HG02943 (cell line): ENCODE results near the gene IL1R2.

Experiments
- ATAC-seq: cut with Tn5 transposase; IDR thresholded peaks from one replicate; pipeline ENCODE4 v1.9.1; 2021; ENCODE audit warnings: mild to moderate bottlenecking, low read depth, moderate library complexity; ENCODE audit not compliant: unreplicated experiment

IL1R2 gene, protein sequence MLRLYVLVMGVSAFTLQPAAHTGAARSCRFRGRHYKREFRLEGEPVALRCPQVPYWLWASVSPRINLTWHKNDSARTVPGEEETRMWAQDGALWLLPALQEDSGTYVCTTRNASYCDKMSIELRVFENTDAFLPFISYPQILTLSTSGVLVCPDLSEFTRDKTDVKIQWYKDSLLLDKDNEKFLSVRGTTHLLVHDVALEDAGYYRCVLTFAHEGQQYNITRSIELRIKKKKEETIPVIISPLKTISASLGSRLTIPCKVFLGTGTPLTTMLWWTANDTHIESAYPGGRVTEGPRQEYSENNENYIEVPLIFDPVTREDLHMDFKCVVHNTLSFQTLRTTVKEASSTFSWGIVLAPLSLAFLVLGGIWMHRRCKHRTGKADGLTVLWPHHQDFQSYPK

DNA sequence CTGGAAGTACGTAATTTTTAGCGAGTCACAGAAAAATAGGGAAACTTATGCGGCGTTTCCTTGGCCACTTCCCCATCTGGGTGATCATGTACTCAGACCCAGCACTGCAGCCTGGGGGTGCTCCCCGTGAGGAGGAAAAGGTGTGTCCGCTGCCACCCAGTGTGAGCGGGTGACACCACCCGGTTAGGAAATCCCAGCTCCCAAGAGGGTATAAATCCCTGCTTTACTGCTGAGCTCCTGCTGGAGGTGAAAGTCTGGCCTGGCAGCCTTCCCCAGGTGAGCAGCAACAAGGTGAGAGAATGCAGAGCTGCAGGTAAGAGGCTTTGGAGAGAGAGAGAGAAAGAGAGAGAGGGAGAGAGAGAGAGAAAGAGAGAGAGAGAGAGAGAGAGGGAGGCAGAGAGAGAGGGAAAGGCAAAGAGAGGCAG is at the start of gene IL1R2:
Gene IL1R2, plus strand, starts transcription at position 240 of the 425 bp plus-strand sequence. CDS start 16,616 bp downstream, outside the sequence.
- ATAC-seq: no peak

DNA sequence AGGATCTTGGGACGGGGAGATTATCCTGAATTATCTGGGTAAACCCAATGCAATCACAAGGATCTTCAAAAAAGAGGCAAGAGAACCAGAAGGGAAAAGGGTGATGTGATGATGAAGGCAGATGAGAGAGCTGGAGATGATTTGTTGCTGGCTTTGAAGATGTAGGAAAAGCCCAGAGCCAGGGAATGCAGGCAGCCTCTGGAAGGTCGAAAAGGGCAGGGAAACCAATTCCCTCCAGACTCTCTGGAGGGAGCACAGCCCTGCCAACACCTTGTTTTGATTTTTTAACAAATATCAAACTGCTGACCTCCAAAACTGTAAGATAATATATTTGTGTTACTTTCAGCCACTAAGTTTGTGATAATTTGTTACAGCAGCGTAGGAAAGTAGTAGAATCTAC is 48.9 kb upstream of the IL1R2 start:
- no peak for ATAC-seq

DNA sequence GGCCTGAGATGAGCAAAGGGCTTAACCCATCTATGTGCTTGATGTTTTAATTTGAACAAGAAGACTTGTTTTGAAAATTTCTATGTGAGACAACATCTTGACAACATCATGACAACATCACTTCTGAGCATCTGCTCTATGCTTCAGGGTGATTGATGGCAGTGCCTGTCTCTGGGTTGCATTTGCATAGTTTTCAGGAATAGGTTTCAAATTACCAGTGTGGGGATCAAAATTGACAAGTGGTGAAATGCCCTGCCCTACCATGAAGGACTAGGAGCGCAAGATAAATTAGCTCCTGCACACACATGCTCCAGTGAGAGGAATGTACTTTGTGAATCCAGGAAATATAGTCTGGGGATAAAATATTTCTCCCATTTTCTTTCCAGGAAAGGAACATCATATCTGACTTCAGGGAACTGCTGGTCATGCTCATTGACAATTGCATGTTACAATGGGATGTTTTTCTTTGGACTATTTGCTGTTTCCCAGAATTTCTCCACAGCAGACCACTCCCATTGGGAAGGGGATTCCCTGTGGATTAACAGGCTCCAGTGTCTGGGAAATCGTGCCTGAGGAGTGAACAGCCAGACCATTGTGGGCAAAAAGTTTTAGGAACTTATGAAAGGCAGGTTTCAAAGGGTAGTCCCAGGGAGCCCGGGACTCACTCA is 45.3 kb upstream of the IL1R2 start:
- ATAC-seq: no peak

DNA sequence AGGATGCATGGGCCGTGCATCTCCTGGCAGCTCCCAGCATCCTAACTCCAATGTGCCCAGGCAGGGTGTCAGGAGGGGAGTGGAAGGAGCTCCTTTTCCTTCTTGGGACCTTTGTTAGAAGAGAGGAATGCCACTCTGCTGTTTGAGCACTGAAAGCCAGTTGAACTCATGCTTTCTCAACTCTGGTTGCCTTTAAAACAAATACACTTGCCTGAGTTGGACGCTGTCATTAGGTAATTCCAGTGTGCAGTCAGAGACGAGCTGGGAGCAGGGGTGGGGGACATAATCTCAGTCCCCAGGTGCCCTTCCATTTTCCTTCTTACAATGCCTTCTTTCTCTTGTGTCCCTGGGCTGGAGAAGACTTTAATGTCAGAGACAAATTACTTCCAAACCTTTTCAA is 44.4 kb upstream of the IL1R2 start:
- no peak for ATAC-seq

DNA sequence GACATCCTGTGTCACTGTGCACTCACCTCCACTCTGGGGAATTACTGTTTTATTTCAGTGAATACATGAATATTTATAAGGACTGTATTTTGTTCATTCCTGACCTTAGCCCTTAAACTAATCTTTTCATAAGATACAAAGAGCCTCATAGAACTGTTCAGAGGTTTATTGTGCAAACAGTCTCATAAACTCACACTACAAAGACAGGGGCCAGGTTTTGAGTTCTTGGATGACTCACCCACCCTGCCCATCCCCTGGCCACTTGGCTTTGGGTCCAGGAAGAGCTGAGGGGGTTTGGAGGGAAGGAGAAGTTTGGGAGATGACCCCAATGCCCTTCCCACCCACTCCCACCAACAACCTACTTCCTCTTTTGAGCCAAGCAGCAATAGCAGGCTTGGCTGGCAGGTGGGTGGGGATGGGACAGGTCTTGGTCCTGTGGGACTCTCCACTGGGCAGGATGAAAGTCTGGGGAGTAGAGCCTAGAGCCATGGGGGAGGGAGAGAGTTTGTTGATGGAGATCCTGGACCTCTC is 43.1 kb upstream of the IL1R2 start:
- ATAC-seq: no peak

DNA sequence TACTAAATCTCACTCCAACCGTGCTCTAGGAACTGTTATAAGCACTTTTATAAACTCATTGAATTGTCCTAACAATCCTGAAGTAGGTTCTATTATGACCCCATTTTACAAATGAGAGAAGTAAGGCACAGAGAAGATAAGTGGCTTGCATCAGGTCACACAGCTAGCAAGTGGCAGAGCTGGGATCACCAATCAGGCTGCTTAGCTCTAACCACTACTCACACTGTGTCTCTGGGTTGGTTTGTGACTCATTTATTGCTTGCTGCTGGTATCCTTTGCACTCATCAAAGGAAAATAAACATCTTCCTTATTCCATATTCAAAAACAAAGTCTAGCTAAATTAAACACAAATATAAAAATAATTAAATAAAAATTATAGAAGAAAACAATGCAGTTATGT is 42.5 kb upstream of the IL1R2 start:
- ATAC-seq: no peak

DNA sequence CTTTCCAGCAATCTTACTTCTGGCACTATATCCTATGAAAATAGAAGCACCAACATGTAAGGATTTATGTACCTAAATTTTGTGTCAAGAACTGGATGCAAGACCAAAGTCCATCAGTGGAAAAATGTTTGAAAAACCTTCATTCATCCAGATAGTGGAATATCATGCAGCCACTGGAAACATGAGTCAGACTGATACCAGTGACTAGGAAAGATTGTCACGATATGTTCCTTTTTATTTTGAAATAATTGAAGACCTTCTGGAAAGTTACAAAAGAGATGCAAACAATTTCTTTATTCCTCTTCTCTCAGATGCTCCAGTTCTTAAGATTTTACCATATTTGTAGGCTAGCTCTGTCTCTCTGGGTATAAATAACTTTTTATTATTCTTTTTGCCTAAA is 40.5 kb upstream of the IL1R2 start:
- ATAC-seq: no peak

DNA sequence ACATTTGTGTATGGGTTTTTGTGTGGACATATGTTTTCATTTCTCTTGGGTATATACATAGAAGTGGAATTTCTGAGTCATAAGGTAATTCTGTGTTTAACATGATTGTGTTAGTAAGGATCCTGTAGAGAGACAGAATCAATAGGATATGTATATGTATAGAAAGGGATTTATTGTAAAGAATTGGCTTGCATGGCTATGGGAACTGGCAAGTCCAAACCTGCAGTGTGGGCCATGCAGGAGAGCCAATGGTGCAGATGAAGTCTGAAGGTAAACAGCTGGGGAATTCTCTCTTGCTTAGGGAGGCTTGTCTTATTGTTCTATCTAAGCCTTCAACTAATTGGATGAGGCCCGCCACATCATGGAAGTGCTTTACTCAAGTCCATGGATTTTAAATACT is 39.2 kb upstream of the IL1R2 start:
- no peak for ATAC-seq

DNA sequence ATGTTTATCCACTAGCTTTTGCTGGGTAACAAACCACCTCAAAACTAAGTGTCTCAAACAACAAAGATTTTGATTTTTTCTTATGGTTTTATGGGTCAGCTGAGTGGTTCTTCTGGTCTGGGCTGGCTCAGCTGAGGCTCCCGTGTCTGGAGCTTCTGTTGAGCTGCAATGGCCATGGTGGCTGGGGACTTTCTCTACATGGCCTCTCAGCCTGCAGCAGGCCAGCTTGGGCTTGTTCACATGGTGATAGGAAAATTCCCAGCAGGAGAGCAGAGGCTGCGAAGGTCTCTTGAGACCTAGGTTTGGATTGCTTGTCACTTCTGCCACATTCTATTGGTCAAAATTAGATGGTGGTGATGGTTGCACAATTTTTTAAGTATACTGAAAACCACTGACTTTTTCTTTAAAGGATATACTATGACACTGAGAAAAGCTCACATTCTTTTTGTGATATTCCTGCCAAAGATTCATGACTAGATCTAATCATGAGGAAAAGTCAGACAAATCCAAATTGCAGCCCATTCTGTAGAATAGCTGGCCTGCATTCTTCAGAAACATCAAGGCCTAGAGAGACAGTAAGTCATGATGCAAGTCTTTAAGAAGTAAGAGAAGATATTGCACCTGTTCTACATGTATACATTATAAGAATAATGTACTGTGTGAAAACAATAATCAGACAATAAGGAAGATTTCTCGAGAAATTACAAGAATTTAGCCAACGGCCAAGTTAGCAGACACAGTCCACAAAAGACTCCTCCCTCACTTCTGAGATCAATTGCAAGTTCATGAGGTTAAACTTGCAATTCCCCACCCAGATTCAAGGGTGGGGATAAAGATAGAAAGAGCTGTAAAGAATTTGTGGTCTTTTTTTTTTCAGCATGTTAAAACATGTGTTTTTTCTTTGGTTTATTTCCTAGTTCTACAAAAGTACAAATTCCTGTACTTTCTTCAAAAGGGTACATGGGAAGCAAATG is 35.0 kb upstream of the IL1R2 start:
- no peak for ATAC-seq

DNA sequence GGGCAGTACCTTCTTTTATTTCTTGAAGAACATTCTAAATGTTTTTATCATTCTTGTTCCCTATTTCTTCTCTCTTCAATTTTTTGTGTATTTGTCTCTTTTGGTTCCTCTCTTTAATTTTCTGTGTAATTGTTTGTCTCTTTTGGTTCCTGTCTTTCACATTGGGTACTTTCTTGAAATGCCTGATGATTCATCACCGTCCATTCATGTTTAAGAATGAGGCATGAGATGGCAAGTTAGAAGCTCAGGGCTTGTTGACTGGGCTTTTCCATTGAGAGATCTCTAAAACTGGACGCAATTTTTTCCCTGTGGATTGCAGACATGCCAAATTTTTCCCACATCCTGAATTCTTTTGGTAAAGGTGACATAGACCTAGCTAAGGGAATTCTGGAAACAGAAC is 33.7 kb upstream of the IL1R2 start:
- ATAC-seq: no peak

DNA sequence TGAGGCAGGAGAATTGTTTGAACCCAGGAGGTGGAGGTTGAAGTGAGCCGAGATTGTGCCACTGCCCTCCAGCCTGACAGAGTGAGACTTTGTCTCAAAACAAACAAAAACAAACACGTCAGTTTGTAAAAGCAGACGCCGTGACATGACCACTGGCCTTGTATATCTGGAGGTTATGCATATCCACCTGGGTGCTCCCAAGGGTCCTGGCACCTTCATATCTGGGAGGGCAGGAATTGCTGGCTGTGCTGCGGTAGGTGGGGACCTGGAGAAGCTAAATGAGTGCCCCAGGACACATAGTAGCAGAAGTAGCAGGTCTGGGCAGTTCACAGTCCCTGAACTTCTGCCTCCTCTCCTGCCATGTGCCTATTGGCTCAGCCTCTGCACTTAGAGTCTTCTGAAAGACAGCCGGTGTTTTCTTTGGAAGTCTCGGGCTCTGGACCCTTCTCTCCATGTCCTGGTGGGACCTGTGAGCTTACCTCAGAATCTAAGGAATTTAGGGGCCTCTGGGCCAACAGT is 30.9 kb upstream of the IL1R2 start:
- no peak for ATAC-seq

DNA sequence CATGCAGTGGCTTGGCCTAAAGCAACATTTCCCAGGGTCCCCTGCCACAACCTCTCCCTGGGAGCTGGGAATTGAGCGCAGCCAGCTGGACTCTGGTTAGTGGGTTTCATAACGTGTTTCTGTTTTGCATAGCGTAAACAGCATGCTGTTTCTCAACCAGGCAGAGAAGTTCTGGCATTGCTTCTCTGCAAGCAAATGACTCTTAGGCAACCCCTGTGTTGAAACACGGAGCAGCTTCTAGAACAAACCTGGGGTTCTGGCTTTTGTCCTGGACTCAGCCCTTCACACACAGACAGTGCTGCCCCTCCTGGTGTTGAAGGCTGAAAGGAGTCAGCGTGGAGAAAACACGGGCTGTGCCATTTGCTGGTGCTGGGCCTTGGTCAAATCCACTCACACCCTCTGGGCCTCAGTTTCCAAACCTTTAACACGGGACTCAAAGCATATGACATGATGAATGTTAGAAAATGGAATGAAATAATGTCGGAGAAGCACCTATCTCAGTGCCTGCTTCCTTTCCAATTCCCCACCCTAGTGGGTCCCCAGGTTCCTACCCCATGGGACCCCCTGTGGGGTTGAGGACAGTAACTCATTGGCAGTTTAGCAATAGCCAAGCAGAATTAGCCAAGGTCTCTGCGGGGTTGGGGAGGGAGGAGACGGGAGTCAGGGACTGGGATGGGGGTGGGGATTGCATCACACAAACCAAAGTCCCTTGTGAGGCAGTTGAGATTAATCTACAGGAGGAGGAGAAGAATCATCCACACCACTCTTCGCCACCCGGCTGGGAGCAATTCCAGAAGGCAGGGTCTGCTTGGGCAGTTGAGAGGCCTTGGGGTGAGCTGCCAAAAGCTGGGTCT is 30.2 kb upstream of the IL1R2 start:
- no peak for ATAC-seq

DNA sequence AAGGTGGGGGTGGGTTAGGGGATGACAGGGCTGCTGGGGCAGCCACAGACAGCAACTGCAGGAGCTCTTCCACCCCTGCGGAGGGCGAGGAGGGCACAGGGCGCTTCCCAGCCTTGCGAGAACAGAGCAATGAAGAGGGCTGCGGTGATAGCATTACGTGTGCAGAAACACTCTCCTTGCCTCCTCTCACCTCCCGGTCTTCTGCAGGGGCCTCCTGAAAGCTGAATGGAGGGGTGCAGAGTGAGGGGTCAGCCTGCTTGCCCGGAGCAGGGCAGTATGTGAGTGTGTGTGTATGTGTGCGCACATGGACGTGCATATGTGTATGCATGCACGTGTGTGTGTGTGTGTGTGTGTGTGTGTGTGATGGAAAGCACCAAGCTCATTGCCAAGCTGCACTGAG is 29.5 kb upstream of the IL1R2 start:
- no peak for ATAC-seq

DNA sequence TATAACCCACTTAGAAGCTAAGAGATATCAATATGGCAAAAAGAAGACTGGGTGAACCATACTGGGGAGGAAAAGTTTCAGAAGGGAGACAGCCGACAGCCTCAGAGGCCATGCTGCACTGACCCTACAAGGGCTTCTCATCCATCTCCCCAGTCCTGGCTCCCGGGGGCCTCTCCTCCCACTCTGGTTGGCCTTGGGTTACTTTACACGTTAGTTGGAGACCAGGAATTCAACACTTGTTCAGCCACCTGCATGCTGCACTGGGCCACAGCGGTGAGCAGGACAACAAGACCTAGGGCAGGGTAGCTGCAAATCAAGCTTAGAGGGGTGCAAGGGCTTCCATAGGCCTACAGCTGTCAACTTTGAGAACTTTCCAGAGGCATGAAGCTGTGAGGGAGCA is 28.6 kb upstream of the IL1R2 start:
- ATAC-seq: no peak

DNA sequence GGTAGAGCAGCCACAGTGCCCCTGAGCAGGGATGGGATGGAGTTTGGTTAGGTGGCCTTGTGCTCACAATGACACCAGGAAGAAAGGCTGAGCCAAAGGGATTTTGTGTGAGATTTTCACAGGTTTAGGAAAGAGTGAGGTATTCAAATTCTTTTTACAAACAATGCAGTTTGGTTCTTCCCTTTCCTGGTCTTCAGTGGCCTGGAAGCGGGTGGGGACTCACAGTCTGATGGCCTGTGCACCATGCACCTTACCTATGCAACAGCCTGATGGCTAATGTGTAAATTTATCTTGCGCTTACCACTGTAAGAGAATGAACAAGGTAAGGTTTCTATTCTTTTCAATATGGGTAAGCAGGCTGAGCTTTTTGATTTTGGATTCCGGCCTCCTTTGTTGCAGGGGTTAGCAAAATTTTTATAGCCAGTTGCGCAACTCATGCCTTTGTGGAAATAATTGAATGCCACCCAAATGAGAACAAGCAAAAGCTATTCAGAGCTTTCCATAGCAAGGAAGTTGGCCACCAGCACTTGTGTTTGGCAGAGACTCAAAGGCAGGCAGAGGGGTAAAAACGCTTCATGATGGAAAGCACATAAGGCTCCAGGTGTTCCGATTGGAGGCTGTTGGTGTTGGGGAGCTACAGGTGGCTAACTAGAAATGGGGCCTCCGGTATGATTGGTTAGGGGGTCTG is 23.8 kb upstream of the IL1R2 start:
- no peak for ATAC-seq

DNA sequence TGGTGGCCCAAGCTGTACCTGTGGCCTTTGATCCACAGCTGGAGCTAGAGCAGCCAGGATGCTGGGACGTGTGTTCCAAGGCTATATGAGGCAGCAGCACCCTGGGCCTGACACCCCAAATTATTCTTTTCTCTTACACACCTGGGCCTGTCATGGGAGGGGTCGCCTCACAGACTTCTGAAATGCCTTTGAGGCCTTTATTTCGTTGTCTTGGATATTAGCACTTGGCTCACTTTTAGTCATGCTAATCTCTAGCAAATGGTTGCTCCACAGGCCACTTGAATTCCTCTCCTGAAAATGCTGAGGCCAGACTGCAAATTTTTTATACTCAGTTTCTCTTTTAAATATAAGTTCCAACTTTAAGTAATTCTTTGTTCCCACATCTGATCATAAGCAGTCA is 22.0 kb upstream of the IL1R2 start:
- no peak for ATAC-seq

DNA sequence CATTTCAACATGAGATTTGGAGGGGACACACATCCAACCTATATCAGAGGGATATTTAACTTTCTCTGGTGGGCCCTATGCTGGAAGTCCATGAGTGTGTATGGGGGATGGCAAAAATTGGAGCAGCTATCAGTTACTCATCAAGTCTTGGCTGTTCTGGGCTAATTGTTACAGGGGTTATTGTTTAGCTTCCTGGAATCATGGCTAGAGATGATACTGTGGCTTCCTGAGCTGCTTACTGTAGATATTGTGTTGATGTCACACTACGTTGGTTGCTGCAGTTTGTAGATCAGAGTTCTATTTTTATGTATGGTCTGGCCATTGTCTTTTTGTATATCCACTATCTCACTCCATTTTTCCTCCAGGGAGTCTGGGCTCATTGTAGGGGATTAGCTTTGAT is 20.9 kb upstream of the IL1R2 start:
- no peak for ATAC-seq

DNA sequence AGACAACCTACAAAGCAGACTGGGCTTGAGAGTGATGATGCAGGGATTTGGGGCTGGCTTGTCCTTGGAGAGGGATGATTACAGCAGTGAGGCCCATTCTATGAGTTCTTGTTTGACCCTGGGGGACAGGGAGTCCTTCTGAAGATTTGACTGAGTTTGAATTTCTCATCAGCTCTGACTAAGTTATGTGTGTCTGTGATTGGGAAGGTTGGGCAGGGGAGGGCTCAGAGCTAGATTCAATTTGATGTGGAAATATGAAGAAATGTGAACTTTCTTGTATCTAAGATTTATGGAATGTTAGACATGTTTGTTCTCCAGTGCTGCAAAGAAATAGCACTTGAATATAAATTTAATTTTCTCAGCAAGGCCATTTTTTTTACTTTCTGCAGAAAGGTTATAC is 19.9 kb upstream of the IL1R2 start:
- ATAC-seq: no peak
